HK-2 (cell line): ENCODE data around the gene BMPR2.
"Not testable (repeated sequence)": the region's sequence is repeated elsewhere in the genome, so short reads cannot be mapped to it uniquely, and the experiment has no call there.

ENCODE experiments used
- DNase-seq: peaks from one replicate; pipeline ENCODE4 v3.0.0-alpha.2; 2018; ENCODE audit not compliant: unreplicated experiment

The BMPR2 gene

DNA sequence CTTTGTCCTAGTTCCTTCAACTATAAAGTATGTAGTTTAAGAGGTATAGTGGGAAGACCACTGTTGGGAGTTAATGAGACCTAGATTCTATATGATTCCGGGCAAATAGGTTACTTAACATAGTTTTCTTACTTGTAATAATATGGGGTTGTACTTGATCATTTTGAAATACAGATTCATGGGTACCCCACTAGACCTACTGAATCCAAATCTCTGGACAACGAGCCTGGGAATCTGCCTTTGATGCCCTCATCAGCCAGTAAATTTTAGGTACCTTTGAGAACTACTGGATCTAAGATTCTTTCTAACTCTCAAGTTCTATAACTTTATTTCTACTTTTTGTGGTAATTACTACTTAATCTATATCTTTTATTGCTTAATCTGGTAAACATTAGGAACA lies 6.6 kb downstream of the BMPR2 start:
- DNase-seq: no peak

DNA sequence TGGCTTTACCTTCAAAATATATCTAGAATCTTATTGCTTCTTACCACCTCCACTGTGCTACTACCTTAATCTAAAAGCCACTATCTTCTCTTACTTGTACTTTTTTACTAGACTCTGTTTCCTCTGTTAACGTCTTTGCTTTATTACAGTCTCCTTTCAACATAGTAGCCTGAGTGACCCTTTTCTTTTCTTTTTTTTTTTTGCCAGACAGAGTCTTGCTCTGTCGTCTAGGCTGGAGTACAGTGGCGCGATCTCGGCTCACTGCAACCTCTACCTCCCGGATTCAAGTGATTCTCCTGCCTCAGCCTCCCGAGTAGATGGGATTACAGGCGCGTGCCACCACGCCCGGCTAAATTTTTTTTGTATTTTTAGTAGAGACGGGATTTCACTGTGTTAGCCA lies 10.4 kb downstream of the BMPR2 start:
- DNase-seq: not testable (repeated sequence)

DNA sequence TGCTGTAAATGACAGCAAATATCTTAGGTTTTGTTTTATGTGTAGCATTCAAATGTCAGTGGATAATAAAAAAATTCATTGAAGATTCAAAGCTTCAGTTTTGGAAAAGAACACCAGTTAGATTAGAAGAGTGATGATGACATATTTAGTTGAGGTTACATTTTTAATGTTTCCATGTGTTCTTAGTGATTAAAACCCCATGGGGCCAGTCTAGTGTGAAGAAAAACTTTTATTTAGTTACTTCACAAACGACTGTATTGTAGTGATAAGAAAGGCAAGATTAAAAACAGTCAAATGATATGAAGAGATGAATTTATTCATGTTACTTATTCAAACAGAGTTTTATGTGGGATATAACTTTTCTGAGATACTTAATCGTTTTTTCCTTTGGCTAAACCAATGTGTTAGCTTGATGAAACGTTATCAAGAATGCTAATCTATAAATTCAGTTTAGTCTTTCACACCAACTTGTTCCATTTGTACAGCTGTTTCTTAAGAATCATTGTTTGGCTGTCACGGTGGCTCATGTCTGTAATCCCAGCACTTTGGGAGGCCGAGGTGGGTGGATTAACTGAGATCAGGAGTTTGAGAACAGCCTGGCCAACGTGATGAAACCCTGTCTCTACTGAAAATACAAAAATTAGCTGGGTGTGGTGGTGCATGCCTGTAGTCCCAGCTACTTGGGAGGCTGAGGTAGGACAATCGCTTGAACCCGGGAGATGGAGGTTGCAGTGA lies 11.6 kb downstream of the BMPR2 start:
- no peak for DNase-seq

DNA sequence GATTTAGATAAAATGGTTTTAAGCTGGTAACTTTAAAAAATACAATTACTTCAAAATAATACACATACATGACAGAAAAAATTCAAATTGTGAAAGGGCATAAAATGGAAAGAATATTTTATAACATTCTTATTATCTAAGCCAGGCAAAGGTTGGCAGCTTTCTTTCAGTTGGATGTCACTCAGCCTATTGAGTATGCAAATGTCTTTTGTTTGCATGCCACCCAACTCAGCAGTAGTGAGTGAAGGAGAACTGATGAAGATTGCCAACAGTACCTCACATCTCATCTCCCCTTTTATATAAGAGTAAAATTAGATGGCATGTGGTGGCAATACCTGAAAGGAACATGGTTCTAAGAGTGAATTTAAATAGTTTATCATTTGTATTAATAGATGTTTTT lies 24.8 kb downstream of the BMPR2 start:
- DNase-seq: no peak

- DNase-seq: no peak
Measured at GRCh38 chr2:202405798-202406197, 29.7 kb downstream of the BMPR2 start.

DNA sequence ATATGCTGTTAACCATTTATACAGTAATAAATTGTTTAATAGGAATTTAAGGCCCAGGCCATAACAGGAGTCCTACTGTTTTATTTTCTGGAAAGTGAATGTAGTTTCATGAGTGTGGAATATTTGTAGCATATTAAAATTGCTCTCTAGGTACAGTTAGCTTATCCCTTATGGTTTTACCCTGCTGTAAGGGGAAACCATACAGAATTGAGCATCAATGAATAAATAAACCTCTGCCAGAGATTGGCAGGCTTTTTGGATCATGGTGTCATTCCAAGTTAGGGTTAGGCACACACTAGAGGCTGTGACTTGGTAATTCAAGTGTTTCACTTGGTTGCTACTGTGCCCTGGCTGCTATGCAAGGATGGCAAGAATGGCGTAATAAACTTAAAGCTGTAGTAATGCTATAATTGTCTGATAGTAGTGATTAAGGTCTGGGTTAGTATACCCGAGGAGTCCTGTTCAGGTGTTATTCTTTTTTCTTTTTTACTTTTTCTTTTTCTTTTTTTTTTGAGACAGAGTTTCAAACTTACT lies 30.4 kb downstream of the BMPR2 start:
- DNase-seq: no peak

DNA sequence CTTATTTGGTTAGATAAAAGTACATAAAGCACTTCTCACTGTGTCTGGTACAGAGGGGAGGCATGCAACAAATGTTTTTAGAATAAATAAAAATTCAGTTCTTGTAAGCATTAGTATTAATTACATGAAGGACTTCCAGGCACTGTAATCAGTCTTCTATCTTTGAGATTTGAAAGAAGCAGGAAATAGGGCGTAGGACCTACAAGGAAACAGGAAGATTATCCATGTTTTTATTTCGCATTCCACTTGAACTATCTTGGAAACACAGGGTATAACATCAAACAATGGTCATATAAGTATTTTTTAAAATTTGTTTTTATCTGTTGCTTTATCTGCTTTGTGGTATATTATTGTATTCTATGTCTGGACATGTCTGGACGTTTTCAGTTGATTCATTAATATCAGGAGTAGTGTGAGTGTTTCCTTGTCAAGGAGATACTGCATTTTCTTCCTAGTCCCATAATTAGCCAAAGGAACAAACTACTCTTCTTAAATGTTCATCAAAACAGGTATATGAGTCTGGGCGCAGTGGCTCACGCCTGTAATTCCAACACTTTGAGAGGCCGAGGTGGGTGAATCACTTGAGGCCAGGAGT lies 32.5 kb downstream of the BMPR2 start:
- DNase-seq: no peak

DNA sequence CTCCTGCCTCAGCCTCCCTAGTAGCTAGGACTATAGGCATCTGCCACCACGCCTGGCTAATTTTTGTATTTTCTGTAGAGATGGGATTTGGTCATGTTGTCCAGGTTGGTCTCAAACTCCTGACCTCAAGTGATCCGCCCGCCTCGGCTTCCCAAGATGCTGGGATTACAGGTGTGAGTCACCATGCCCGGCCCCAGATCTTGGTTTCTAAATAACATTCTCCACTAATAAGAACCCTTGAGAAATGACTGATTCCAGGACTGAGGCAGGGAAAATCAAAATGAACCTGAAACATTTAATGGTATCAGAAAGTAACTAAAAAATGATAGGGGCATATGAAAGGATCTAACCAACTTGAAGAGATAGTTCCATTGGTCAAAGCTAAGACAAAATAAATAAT lies 34.0 kb downstream of the BMPR2 start:
- DNase-seq: no peak

DNA sequence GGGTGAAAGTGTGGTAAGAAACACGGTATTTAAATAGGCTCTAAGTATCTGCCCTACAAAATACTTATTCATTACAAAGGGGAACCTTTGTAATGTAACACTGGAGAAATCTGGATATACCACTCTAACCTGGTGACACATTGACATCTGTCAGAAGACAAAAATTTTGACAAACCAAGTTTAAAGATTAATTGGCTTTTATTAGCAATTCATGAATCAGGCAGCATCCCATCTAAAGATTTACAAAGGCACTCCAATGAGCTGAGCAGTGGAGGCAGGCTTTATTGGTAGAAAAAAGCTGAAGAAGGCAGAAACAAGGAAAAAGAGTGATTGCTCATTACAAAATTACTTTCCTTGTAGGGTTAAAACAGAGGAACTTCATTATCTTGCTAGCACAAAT lies 35.0 kb downstream of the BMPR2 start:
- no peak for DNase-seq

DNA sequence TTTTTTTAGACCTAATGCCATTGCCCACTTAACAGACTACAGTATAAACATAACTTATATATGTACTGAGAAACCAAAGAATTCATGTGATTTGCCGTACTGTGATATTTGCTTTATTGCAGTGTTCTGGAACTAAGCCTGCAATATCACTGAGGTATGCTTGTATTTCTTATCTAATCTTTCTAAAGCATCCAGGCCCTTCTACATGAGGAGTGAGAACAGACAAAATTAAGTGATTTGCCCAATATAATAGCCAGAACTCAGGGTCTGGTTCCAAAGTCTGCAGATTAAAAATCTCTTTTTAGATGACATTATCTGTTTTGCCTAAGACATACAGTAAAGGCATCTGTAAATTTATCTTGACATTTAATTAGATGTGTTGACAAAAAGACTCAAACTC lies 41.9 kb downstream of the BMPR2 start:
- no peak for DNase-seq

GRCh38 chr2:202418511-202418910 lies 42.4 kb downstream of the BMPR2 start:
- no peak for DNase-seq

GRCh38 chr2:202423139-202423538 lies 47.0 kb downstream of the BMPR2 start:
- no peak for DNase-seq

DNA sequence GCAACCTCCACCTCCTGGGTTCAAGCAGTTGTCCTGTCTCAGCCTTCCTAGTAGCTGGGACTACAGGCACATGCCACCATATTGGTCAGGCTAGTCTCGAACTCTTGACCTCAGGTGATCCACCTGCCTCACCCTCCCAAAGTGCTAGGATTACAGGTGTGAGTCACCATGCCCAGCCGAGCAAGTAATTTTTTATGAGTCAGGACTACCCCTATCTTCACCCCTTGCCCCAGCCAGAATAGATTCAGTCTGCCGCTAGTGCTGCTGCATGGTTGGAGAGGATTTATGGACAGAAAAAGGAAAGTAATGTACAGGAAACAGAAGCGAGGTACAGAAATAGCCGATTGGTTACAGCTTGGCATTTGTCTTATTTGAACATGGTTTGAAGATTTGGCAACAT lies 48.9 kb downstream of the BMPR2 start:
- DNase-seq: peak; percentile 6

DNA sequence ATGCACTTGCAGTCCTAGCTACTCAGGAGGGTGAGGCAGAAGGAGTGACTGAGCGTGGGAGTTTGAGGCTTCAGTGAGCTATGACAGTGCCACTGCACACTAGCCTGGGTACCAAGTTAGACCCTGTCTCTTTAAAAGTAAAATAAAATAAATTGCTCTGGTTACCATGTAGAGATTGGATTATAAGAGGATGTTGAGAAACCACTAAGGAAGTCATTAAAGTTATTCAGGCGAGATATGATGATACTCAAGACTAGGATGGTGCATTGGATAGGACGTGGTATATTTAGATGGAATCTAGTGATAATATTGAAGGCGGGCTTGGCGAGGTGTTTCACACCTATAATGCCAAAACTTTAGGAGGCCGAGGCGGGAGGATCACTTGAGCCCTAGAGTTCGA lies 50.6 kb downstream of the BMPR2 start:
- DNase-seq: no peak

GRCh38 chr2:202429164-202429980 lies 53.2 kb downstream of the BMPR2 start:
- DNase-seq: no peak

GRCh38 chr2:202432776-202433175 lies 56.6 kb downstream of the BMPR2 start:
- no peak for DNase-seq

DNA sequence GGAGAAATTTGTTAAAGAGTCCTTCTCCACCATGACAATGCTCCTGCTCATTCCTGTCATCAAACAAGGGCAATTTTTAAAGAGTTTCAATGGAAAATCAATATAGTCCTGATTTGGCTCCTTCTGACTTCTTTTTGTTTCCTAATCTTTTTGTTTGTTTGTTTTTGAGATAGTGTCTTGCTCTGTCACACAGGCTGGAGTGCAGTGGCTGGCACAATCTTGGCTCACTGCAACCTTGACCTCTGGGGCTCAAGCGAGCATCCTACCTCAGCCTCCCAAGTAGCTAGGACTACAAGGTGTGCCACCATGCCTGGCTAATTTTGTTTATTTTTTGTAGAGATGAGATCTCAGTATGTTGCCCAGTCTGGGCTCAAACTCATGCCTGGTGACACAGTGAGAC lies 58.3 kb downstream of the BMPR2 start:
- DNase-seq: no peak

- no peak for DNase-seq
Measured at GRCh38 chr2:202436626-202437025, 60.5 kb downstream of the BMPR2 start.

GRCh38 chr2:202440117-202440516 lies 64.0 kb downstream of the BMPR2 start:
- DNase-seq: not testable (repeated sequence)

DNA sequence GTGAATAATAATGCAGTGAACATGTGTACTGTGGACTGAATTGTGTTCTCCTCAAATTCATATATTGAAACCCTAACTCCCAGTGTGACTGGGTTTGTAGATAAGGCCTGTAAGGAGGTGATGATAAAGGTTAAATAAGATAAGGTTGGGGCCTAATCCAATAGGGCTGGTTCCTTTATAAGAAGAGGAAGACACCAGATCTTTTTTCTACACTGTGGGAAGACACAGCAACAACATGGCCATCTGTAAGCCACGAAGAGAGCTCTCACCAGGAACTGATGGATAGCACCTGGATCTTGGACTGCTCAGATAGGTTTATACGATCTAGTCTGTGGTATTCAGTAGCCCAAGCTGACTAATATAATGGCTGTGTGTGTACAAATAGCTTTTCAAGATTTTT lies 66.8 kb downstream of the BMPR2 start:
- DNase-seq: no peak

- no peak for DNase-seq
Measured at GRCh38 chr2:202444000-202444399, 67.9 kb downstream of the BMPR2 start.

DNA sequence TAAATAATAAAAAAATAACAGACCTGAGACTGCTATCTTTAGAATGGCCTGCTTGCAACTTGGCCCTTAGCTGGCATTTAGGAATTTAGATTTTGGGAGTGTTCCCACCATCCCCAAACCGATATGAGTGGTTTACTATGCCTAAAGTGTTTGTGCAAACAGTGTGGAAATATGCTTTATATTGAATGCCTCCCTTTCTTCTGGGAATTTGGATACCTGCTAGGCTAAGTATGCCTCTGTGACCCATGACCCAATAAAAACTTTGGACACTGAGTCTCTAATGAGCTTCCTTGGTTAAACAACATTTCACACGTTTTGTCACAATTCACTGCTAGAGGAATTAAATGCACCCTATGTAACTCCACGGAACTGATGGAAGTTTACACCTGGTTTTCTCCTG lies 73.2 kb downstream of the BMPR2 start:
- DNase-seq: no peak

GRCh38 chr2:202450785-202451184 lies 74.7 kb downstream of the BMPR2 start:
- DNase-seq: no peak
